Tibial nerve (tissue), 4 donors: Measurements from ENCODE around the gene HIF1A. TPM values are rescaled to one million over a fixed set of nuclear protein-coding genes. Genes with fewer than 3 reads are reported as not detected.
"Not testable (repeated sequence)": the region's sequence is repeated elsewhere in the genome, so short reads cannot be mapped to it uniquely, and the experiment has no call there.

ENCODE experiments used
- DNase-seq, 2 donors: peaks; one replicate each; pipeline ENCODE4 v3.0.0-alpha.2; 2019; ENCODE audit warnings: low spot score in 2 of 2
- H3K27ac ChIP-seq, 4 donors: fragments of 200-600 bp; sonication (generic) in 3 of 4; one replicate each; pipeline ENCODE4 v1.5.1; 2017 to 2019; ENCODE audit warnings: mild to moderate bottlenecking in 1 of 4
- H3K27me3 ChIP-seq, 2 donors: fragments of 200-600 bp; sonication (generic) in 1 of 2; one replicate each; pipeline versions ENCODE4 v1.5.1 to v1.6.0; 2017 to 2019
- H3K36me3 ChIP-seq, 3 donors: fragments of 200-600 bp; sonication (generic); one replicate each; pipeline ENCODE4 v1.5.1; 2018 to 2019
- H3K4me1 ChIP-seq, 4 donors: fragments of 200-600 bp; sonication (generic) in 3 of 4; one replicate each; pipeline ENCODE4 v1.5.1; 2017 to 2019
- H3K4me3 ChIP-seq, 4 donors: fragments of 200-600 bp; sonication (generic) in 3 of 4; one replicate each; pipeline ENCODE4 v1.5.1; 2017 to 2019; ENCODE audit warnings: mild to moderate bottlenecking in 1 of 4, moderate library complexity in 1 of 4
- H3K9me3 ChIP-seq, 4 donors: fragments of 200-600 bp; sonication (generic) in 3 of 4; one replicate each; pipeline ENCODE4 v1.5.1; 2017 to 2019
- CTCF ChIP-seq, 5 experiments: fragments of 200-600 bp in 3 of 5; fragments of 450-650 bp in 2 of 5; sonication (generic) in 3 of 5; IDR thresholded peaks; one replicate each; pipeline ENCODE4 v1.5.1; 2016 to 2019; ENCODE audit warnings: antibody characterized with exemption in 5 of 5, mild to moderate bottlenecking in 3 of 5, moderate library complexity in 2 of 5
- EP300 ChIP-seq, 2 donors: sonication (generic); formaldehyde crosslinking; IDR thresholded peaks; one replicate each; pipeline ENCODE4 v1.6.1; 2017; ENCODE audit warnings: antibody characterized with exemption in 2 of 2, mild to moderate bottlenecking in 1 of 2
- POLR2A ChIP-seq, 2 donors: fragments of 450-650 bp; IDR thresholded peaks; one replicate each; pipeline ENCODE4 v1.6.1; 2017; ENCODE audit warnings: antibody characterized with exemption in 2 of 2, mild to moderate bottlenecking in 2 of 2, moderate library complexity in 2 of 2
- WGBS, 2 donors: methylation state at CpG; one replicate each; pipeline ENCODE4 v1.1.5; 2018; 5-methylcytosine and 5-hydroxymethylcytosine counted together
- total RNA-seq, 4 donors: library from RNA; depleted of rRNA; stranded (reverse); fragments of >200 nt; gene quantifications; one replicate each; pipeline ENCODE4 v1.1.0, GENCODE V29; 2016

The HIF1A gene
- total RNA-seq, 4 donors from 2014 or later, result 37.9 to 80.4 (median 59.4) TPM

GRCh38 chr14:61736751-61737150, 41.4 kb downstream of the HIF1A start:
- WGBS, 2 donors, result 79 to 80% methylated on average over 4 of the region's 4 CpGs
- H3K4me1 ChIP-seq, result no peaks in the 10 kb centered on the region
- TF ChIP-seq EP300 (IDR thresholded peaks at IDR 0.05) (no peak), CTCF (IDR thresholded peaks at IDR 0.05) (no peak), POLR2A (IDR thresholded peaks at IDR 0.05) (no peak)
- DNase-seq, result no peak
- H3K36me3 ChIP-seq, result peaks cover 6 to 94% (median 19%) of the 10 kb centered on the region in 3 donors
- no peaks in the 10 kb centered on the region for H3K27me3 ChIP-seq
- no peaks in the 10 kb centered on the region for H3K9me3 ChIP-seq
- no peak overlapping the region for H3K27ac ChIP-seq
- no peak overlapping the region for H3K4me3 ChIP-seq

- H3K27ac ChIP-seq, result no peak overlapping the region
- H3K4me1 ChIP-seq, result no peaks in the 10 kb centered on the region
- no peaks in the 10 kb centered on the region for H3K27me3 ChIP-seq
- no peaks in the 10 kb centered on the region for H3K9me3 ChIP-seq
- WGBS, 2 donors, result 89% methylated on average over 5 of the region's 5 CpGs
- TF ChIP-seq EP300 (IDR thresholded peaks at IDR 0.05), result no peak
- no peak for TF ChIP-seq CTCF (IDR thresholded peaks at IDR 0.05)
- no peak for TF ChIP-seq POLR2A (IDR thresholded peaks at IDR 0.05)
- peaks cover 6 to 96% (median 19%) of the 10 kb centered on the region in 3 donors for H3K36me3 ChIP-seq
- no peak for DNase-seq
- H3K4me3 ChIP-seq, result no peak overlapping the region
Measured at GRCh38 chr14:61737915-61738314, 42.6 kb downstream of the HIF1A start.

- no peaks in the 10 kb centered on the region for H3K27me3 ChIP-seq
- TF ChIP-seq CTCF (IDR thresholded peaks at IDR 0.05), result no peak
- TF ChIP-seq POLR2A (IDR thresholded peaks at IDR 0.05), result no peak
- no peak for TF ChIP-seq EP300 (IDR thresholded peaks at IDR 0.05)
- H3K27ac ChIP-seq, result no peak overlapping the region
- no peak for DNase-seq
- H3K4me1 ChIP-seq, result no peaks in the 10 kb centered on the region
- no peaks in the 10 kb centered on the region for H3K9me3 ChIP-seq
- peaks cover 6 to 94% (median 19%) of the 10 kb centered on the region in 3 donors for H3K36me3 ChIP-seq
- H3K4me3 ChIP-seq, result no peak overlapping the region
Measured at GRCh38 chr14:61739133-61739532, 43.8 kb downstream of the HIF1A start.

GRCh38 chr14:61742371-61742770, 47.1 kb downstream of the HIF1A start:
- no peak overlapping the region for H3K27ac ChIP-seq
- DNase-seq, result no peak
- 94% methylated on average over 6 of the region's 6 CpGs for WGBS, 2 donors
- no peaks in the 10 kb centered on the region for H3K9me3 ChIP-seq
- no peaks in the 10 kb centered on the region for H3K27me3 ChIP-seq
- no peak for TF ChIP-seq CTCF (IDR thresholded peaks at IDR 0.05)
- TF ChIP-seq EP300 (IDR thresholded peaks at IDR 0.05), result no peak
- no peak for TF ChIP-seq POLR2A (IDR thresholded peaks at IDR 0.05)
- no peak overlapping the region for H3K4me3 ChIP-seq
- H3K4me1 ChIP-seq, result no peaks in the 10 kb centered on the region
- H3K36me3 ChIP-seq, result peaks cover 6 to 94% (median 10%) of the 10 kb centered on the region in 3 donors

- Histone ChIP-seq H3K9me3 (no peaks in the 10 kb centered on the region), H3K36me3 (peaks cover 0 to 81% (median 0%) of the 10 kb centered on the region in 3 donors), H3K27me3 (no peaks in the 10 kb centered on the region), H3K4me3 (no peak overlapping the region), H3K27ac (no peak overlapping the region), H3K4me1 (peaks cover 0 to 2% (median 0%) of the 10 kb centered on the region in 4 donors)
- TF ChIP-seq POLR2A (IDR thresholded peaks at IDR 0.05) (no peak), CTCF (IDR thresholded peaks at IDR 0.05) (no peak), EP300 (IDR thresholded peaks at IDR 0.05) (no peak)
- WGBS, 2 donors, result 95 to 96% methylated on average over 5 of the region's 5 CpGs
- no peak for DNase-seq
Measured at GRCh38 chr14:61744238-61744637, 48.9 kb downstream of the HIF1A start.

- H3K4me3 ChIP-seq, H3K27ac ChIP-seq, DNase-seq, H3K9me3 ChIP-seq, H3K27me3 ChIP-seq: not testable (repeated sequence)
- WGBS, 2 donors, result 97 to 100% methylated on average over 3 of the region's 3 CpGs
- peaks cover 0 to 17% (median 0%) of the 10 kb centered on the region in 4 donors for H3K4me1 ChIP-seq
- H3K36me3 ChIP-seq, result peaks cover 0 to 64% (median 0%) of the 10 kb centered on the region in 3 donors
Measured at GRCh38 chr14:61746346-61746745, 51.0 kb downstream of the HIF1A start.
